ENCODE data around the gene RNF222.

- no peak for TF ChIP-seq CTCF (IDR thresholded peaks at IDR 0.05)
- no peak for TF ChIP-seq POLR2A (IDR thresholded peaks at IDR 0.05)
Measured at GRCh38 chr17:8362651-8363332, 34.8 kb downstream of the RNF222 start.
